ENCODE measurements around the gene TSHZ2. TPM values are rescaled to one million over a fixed set of nuclear protein-coding genes. Genes with fewer than 3 reads are reported as not detected.

Gene TSHZ2
- total RNA-seq, 4 donors from 2014 or later = 1.9 to 12.9 (median 5.0) TPM

- in situ Hi-C loops (cut with MboI; ENCODE audit: low pct_ligation_motif_present in 1 of 4, low pct_unique_long_range_greater_than_20kb in 1 of 4, low sequenced_read_pairs in 3 of 4) = no loop called here
- H3K9me3 ChIP-seq = no peaks in the 10 kb centered on the region
- intact Hi-C loops (cut with DNase I; ENCODE audit: low total_unique reads) = no loop called here
- no peaks in the 10 kb centered on the region for H3K36me3 ChIP-seq
- no peaks in the 10 kb centered on the region for H3K27me3 ChIP-seq
- H3K4me1 ChIP-seq = no peaks in the 10 kb centered on the region
- no peak overlapping the region for H3K4me3 ChIP-seq
- DNase-seq = no peak
- H3K27ac ChIP-seq = no peak overlapping the region
- no peak for TF ChIP-seq CTCF (IDR thresholded peaks at IDR 0.05)
- TF ChIP-seq POLR2AphosphoS5 (IDR thresholded peaks at IDR 0.05) = no peak
- TF ChIP-seq POLR2A (IDR thresholded peaks at IDR 0.05) = no peak
- TF ChIP-seq EP300 (IDR thresholded peaks at IDR 0.05; ENCODE audit: low read depth) = no peak
- 73 to 75% methylated on average over 3 of the region's 3 CpGs for WGBS, 2 donors (ENCODE audit: low coverage in 1 of 2)
Observed at GRCh38 chr20:53304146-53304545, 332.0 kb downstream of the TSHZ2 start.

GRCh38 chr20:53306192-53306805 is 334.1 kb downstream of the TSHZ2 start:
- H3K4me1 ChIP-seq = no peaks in the 10 kb centered on the region
- DNase-seq = no peak
- no peaks in the 10 kb centered on the region for H3K36me3 ChIP-seq
- H3K9me3 ChIP-seq = no peaks in the 10 kb centered on the region
- H3K27me3 ChIP-seq = no peaks in the 10 kb centered on the region
- WGBS, 2 donors (ENCODE audit: low coverage in 1 of 2) = 56 to 62% methylated on average over 4 to 8 of the region's 8 CpGs
- no peak overlapping the region for H3K4me3 ChIP-seq
- H3K27ac ChIP-seq = no peak overlapping the region
- TF ChIP-seq CTCF (IDR thresholded peaks at IDR 0.05) = no peak
- intact Hi-C loops (cut with DNase I; ENCODE audit: low total_unique reads) (no loop called here), in situ Hi-C loops (cut with MboI; ENCODE audit: low pct_ligation_motif_present in 1 of 4, low pct_unique_long_range_greater_than_20kb in 1 of 4, low sequenced_read_pairs in 3 of 4) (no loop called here)

- H3K4me3 ChIP-seq = no peak overlapping the region
- H3K27me3 ChIP-seq = no peaks in the 10 kb centered on the region
- no peaks in the 10 kb centered on the region for H3K9me3 ChIP-seq
- no peak overlapping the region for H3K27ac ChIP-seq
- TF ChIP-seq EP300 (IDR thresholded peaks at IDR 0.05; ENCODE audit: low read depth) (no peak), CTCF (IDR thresholded peaks at IDR 0.05) (no peak), POLR2A (IDR thresholded peaks at IDR 0.05) (no peak), POLR2AphosphoS5 (IDR thresholded peaks at IDR 0.05) (no peak)
- 78 to 85% methylated on average over 11 to 16 of the region's 16 CpGs for WGBS, 2 donors (ENCODE audit: low coverage in 1 of 2)
- in situ Hi-C loops (cut with MboI; ENCODE audit: low pct_ligation_motif_present in 1 of 4, low pct_unique_long_range_greater_than_20kb in 1 of 4, low sequenced_read_pairs in 3 of 4) = no loop called here
- no peaks in the 10 kb centered on the region for H3K4me1 ChIP-seq
- H3K36me3 ChIP-seq = no peaks in the 10 kb centered on the region
- DNase-seq = no peak
- intact Hi-C loops (cut with DNase I; ENCODE audit: low total_unique reads) = no loop called here
Observed at GRCh38 chr20:53307964-53308597, 335.9 kb downstream of the TSHZ2 start.

GRCh38 chr20:53309515-53309914 is 337.4 kb downstream of the TSHZ2 start:
- no peak for DNase-seq
- in situ Hi-C loops (cut with MboI; ENCODE audit: low pct_ligation_motif_present in 1 of 4, low pct_unique_long_range_greater_than_20kb in 1 of 4, low sequenced_read_pairs in 3 of 4) (no loop called here), intact Hi-C loops (cut with DNase I; ENCODE audit: low total_unique reads) (no loop called here)
- H3K27me3 ChIP-seq = no peaks in the 10 kb centered on the region
- H3K27ac ChIP-seq = no peak overlapping the region
- WGBS, 2 donors (ENCODE audit: low coverage in 1 of 2) = 58 to 79% methylated on average over 2 of the region's 2 CpGs
- H3K4me3 ChIP-seq = no peak overlapping the region
- TF ChIP-seq POLR2A (IDR thresholded peaks at IDR 0.05) (no peak), EP300 (IDR thresholded peaks at IDR 0.05; ENCODE audit: low read depth) (no peak), POLR2AphosphoS5 (IDR thresholded peaks at IDR 0.05) (no peak), CTCF (IDR thresholded peaks at IDR 0.05) (no peak)
- H3K36me3 ChIP-seq = no peaks in the 10 kb centered on the region
- H3K4me1 ChIP-seq = no peaks in the 10 kb centered on the region
- no peaks in the 10 kb centered on the region for H3K9me3 ChIP-seq
